Suppressor macrophage (primary cell): ENCODE data around the gene PLA2R1.
A peak's percentile ranks its signal among the peaks of the same experiment; 100 is the strongest.
"Not testable (repeated sequence)": the region's sequence is repeated elsewhere in the genome, so short reads cannot be mapped to it uniquely, and the experiment has no call there.

Experiments used
- DNase-seq, 4 experiments: peaks; one replicate each; pipeline ENCODE4 v3.0.0-alpha.2; 2020 to 2022

The PLA2R1 gene

DNA sequence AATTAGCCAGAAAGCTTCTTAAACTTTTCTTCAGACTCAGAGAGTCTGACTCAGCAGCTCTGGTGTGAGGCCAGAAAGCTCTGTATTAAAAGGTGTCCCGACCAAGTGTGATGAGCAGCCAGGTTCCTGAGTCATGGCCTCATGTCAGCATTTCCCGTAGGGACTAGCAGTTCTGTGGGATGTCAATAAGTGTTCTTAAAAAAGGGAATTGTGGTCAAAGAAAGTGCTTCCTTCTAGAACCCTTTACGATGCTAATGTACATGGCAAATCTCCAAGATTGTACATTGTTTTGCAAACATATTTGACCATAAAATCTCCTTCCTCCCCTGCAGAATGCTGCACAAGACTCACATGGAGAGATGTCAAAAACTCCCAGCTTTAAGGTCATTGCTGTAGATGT is 80.1 kb downstream of the PLA2R1 start:
- peak; percentile 58 to 87 (median 74) for DNase-seq

DNA sequence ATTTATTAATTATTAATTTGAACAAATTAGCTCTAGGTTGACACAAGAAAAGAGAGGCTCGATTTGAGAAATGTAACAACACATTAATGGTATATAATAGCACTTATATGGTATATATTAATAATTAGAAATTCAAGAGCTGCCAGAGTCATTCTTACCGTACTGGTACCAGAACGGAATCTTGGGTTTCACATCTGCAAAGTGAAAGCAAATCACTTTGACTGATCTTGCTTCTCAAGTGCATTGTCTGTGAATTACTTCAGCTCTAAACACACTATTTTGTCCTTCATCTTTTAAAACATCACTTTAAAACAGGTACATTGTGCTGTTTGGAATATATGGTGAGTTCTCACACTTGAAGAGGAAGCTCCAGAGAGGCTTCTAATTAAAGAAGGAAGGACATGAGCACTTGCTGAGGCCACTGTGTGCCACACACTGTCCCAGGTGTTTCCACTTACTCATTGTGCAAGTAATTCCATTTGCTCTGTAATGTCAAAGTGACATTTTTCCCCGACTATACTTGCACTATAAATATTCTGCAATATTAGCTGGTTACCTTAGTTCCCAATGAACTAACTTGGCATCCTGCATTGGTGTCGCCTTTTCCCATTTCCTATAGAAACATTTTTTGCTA is 85.8 kb downstream of the PLA2R1 start:
- DNase-seq = no peak

DNA sequence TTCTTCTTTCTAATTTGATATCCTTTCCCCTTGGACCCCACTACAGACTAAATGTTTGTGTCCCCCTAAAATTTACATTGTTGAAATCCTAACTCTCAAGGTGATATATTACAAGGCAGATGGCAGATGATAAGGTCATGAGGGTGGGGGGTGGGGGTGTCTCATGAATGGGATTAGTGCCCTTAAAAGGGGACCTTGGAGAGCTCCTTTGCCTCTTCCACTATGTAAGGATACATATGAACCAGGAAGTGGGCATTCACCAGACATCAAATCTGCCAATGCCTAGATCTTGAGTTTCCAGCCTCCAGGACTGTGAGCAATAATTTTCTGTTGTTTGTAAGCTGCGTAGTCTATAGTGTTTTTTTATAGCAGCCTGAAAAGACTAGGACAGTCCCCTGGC is 89.1 kb downstream of the PLA2R1 start:
- DNase-seq = no peak

DNA sequence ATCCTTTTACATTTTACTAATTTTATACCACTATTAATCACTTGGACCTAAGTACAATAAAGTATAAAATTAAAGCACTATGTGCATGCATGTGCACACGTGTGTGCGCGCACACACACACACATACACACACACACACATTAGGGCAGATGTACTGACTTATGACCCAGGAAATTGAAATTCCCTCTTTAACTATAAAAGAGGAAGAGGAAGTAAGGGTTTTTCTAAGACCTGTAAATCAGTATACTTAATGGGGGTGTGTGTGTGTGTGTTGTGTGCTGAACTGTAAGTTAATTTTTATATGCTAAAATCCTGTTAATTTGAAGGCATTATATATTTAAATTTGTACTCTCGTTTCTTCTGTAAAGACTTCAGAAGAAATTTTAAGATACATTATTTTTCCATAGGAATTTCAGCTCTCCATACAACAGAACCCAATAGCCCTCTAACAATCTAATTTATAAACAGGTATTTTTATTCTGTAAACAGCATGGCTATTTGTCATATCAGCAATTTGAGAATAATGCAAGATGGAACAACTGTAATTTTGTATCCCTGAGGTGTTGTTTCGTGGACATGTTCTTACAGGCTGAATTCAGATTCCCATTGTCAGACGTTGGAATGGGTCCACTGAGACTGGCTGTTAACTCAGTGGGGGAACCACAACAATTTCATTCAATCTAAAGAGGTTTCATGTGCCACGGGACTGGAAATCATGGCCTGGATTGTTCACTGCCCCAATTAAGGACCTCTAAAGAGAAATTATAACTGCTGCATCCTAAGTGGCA is 90.9 kb downstream of the PLA2R1 start:
- peak in 3 of 4 experiments; percentile 10 to 68 (median 64) for DNase-seq

DNA sequence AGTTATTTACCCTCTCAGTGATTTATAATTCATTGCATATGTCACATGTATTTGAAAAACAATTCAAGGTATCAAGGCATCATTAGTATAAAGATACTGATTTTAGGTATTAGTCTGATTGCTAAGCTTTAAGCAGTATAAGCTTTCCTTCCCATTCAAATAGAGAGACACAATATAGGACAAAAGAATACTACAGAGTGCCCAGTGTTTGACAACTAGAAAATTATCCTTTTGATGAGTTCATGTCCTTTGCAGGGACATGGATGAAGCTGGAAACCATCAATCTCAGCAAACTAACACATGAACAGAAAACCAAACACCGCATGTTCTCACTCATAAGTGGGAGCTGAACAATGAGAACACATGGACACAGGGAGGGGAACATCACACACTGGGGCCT is 91.9 kb downstream of the PLA2R1 start:
- DNase-seq = not testable (repeated sequence)

DNA sequence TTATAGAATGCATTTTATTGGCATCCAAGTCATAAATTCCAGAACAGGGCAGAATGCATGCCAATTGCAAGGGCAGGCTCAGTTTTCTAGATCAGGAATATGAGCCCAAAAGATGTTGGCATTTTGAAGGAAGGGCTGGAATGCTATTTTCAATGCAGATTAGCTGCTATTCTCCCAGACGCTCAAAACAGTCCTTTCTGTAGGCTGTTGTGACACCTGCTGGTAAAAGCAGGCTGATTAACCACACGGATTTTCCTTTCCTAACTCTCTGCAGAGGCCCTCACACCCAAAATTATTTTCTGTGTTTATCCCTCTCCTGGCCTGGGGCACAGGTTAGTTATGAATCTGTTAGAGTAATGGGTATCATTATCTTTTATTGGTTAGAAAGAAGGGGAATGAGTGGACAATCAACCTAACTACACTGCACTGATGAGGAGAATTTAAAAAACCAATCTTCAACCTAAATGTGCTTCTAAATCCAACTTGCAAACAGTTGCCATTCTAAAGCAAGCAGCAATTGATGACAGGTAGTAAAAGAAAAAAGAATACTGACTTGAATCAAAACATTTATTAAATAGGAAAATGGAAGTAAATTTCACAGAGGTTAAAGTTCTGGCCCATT is 94.0 kb downstream of the PLA2R1 start:
- peak; percentile 41 to 61 (median 59) for DNase-seq

DNA sequence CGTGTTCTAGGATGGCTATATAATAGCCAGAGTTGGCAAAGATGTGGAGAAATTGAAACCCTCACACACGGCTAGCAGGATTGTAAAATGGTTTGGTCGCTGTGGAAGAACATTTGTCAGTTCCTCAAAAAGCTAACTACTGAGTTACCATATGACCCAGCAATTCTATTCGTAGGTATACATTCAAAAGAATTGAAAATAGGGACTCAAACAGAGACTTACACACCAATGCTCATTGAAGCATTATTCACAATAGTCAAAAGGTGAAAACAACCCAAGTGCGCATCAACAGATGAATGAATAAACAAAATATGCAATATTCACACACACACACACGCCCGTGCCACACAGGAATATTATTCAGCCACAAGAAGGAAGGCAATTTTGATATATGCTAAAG is 98.7 kb downstream of the PLA2R1 start:
- DNase-seq = peak in 1 of 4 experiments; percentile 18

DNA sequence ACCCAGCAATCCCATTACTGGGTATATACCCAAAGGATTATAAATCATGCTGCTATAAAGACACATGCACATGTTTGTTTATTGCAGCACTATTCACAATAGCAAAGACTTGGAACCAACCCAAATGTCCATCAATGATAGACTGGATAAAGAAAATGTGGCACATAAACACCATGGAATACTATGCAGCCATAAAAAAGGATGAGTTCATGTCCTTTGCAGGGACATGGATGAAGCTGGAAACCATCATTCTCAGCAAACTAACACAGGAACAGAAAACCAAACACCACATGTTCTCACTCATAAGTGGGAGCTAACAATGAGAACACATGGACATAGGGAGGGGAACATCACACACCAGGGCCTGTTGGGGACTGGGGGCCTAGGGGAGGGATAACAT is 99.9 kb downstream of the PLA2R1 start:
- not testable (repeated sequence) for DNase-seq

DNA sequence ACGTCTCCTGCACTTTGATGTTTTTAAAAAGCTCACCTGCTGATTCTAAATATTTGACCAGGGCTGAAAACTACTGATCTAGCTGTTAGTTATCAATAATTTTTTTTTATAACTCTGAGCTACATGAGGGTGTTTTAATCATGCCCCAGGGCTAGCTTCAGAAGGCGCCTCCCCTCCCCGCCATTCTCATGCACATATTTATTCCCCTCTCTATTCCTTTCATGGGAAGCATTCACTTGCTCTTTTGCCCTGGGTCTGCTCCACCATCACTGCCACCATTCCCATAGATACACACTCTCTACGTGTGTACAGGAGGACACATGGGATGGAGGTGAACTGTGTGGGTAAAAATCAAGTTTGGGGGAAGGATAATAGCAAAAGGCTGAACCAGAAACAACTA is 101.0 kb downstream of the PLA2R1 start:
- no peak for DNase-seq

DNA sequence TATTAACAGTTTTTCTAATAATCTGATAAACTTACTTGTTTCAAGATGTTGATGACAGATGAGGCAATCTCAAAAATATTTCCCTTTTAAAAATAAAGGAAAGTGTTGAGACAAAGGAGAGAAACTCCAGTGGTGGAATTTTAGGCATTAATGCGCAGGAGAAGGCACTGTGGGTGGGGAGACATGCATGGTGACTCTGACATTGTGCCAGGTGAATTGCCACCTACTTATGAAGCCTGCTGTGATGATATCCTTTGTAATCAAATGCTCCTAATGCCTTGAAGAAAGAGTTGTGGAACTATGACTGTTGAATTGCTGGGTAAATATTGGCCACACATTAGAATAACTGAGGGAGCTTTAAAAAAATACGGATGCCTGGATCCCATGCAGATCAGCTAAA is 101.4 kb downstream of the PLA2R1 start:
- no peak for DNase-seq

DNA sequence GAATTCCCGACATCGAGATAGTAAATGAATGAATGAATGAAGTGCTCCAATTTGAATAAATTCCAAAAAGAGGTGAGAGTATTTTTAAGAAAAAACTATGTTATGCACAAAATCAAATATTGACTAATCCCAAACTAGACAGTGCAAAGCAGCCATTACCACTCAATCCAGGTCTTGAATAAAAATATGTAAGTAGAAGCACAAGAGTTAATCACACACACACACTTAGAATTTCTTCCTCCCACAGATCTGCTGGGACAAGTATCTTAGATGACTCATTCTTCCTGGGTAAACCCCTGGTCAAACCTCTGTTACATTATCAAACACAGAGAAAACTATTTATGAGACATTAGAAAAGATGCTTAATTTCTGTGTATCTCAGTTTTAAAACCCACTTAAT is 102.0 kb downstream of the PLA2R1 start:
- DNase-seq = peak; percentile 43 to 83 (median 65)

DNA sequence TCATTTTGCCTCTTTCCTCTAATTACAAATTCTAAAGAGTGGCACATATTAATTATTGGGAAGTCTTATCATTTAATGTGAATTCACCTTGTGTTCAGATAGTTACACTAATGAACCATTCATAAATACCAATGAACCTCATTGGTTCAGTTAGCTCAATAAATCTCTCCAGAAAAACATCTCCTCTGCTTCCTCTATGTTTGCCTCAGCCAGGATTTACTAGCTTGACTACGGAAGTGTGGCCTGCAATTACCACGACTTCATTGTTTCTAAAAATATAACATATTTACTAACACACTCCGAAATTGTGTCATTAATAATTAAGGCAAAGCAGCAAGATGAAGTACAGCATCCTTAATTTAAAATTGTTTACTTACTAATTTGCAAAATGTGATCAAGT is 103.3 kb downstream of the PLA2R1 start:
- DNase-seq = peak in 3 of 4 experiments; percentile 22 to 50 (median 27)

DNA sequence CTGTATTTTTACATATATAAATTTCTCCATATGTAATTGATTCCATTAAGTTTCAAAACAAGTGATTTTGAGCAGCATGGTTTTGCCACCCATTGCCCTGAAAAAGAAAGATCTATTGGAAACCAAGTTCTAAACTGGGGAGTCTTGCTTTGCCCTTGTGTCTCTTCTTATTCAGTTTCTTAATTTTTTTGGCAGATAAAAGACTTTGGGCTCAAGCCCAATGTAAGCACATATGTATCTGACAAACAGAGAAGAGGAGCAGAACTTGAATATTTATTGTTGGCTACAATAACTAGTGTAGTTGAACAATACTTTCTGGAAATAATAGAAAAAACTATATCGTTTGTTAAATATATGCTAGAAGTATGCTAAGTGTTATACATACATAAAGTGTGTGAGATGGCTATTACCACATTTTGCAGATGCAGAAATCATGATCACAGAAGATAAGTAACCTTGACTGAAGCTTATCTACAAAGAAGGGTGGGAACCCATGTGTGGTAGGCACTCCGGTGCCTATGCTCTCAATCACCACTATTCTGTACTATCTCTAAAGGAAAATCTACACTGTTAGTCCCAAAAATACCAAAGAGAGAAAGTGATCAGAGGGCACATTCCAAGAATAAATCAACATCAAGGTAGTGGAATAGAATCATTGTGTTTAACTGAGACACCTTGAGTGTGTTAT is 109.1 kb downstream of the PLA2R1 start:
- no peak for DNase-seq

DNA sequence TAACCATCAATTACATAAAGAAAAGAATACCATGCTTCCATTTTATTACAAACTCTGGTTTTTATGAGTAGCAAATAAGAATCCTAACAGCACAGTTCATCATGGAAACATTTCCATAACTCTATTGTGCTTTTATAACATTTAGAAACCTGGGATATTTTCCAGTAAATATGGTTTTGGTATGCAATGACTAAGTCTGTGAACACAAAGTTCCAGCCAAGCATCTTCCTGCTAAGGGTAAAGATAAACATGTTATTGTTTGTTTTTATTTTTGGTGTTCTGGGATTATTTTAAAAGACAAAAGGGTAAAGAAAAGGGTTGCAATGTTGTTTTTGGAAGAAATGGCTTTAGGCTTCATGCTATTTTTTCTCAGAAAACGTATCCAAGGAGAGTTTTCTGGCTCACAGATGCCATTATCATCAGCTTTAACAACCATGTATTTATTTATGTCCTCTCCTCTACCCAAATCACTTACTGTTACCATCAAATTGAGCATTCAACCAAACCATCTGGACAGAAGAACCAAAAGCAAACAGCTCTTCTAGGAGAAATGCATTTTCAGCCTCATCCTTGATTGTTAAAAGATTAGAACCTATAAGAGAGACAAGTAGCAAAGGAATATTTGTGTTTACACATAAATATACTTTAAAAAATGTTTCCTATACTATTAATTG is 116.0 kb downstream of the PLA2R1 start:
- no peak for DNase-seq

DNA sequence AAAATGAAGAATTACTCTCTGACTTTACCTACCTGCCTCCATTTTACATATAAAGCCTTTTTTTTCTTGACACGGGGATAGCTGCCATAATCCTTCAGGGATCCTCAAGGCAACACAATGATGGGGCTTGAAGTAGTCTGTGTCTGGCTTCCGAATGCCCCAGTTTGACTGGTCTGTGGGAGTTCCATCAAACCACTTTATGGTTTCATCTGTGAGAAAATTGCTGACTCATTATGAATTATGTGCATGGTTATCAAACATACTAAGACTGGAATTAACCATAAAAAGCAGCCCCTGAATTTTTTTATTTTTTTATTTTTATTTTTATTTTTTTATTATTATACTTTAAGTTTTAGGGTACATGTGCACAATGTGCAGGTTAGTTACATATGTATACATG is 117.5 kb downstream of the PLA2R1 start:
- no peak for DNase-seq

DNA sequence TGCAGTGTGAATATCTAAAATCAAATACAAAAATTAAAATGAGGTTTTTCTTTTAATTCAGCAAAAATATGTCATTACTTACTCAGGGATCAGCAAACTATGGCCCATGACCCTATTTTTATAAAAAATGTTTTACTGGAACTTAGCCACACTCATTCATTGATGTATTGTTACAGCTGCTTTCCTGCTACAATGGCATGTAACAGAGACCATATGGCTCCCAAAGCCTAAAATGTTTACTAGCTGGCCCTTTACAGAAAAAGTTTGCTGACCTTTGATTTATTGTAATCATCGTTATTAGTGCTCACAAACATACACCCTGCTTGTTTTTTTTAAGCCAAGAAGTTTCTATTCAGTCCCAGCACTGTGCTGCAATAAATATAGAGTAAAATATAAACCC is 120.3 kb downstream of the PLA2R1 start:
- DNase-seq = no peak

DNA sequence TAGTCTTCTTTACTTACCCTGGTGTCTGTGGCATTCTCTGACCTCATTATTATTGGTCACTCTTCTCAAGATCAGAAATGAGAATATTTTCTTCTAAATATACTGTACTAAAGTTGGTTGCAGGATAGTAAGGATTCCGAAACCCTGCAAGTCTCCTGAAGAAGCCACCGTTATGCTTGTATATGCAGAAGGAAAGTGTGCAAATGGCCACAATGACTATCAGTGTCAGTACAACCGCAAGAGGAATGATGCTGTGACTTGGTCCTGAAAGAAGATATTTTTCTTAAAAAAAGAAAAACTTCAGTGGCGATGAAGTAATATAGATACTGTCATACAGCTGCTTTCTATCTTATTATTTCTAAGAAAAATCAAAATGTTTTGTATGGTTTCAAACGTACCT is 120.7 kb downstream of the PLA2R1 start:
- no peak for DNase-seq

DNA sequence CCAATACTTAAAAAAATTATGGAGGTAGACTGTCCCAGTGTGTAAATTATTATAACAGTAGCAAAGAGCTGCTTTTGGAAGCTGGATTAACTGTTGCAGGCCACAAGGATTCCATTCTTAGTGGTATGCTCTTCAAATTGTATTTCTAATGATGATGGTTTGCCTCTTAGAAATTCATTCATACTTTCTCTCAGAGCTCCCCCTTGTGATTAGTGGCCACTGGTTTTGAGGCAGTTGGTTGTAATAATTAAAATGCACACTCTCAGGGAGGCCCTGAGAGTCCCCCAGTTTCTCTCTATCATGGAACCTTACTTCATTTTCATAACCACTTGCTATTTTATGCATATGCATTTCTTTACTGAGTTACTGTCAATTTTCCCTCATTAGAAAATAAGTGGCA is 122.5 kb downstream of the PLA2R1 start:
- DNase-seq = peak; percentile 31 to 63 (median 42)

DNA sequence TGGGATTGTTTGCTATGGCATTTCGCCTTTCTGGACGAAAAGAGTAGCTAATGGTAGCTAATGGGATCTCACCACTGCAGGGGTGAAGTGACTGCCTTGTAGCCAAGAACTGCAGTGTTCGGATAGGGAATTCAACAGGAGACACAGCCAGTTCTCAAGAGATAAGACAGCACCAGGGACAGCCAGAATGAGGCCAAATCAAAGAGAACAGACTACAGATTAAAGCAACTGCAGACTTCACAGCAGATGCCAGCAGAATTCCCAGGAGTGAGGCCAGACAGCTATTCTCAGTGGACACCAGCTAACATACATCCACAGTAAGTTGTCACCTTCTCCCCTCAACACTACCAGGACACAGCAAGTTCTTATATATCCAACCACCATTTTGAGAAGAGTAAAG is 124.0 kb downstream of the PLA2R1 start:
- DNase-seq = no peak

DNA sequence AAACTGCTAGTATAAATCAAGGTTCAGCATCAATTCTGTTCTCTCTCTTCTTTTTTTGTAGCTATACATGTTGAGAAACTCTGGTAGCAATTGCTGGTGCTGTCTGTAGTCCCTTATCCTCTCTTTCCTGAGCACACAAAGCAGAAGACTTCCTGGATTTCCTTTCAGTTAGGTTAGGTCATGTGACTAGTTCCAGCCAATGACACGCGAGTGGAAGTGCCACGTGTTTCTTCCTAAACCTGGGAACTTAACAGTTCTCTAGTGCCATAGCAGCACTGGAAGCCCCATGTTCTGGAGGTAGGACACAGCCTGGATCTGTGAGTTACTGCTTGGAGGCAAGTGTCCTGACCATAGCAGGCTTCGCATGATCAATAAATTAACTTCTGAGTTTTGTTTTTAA is 125.9 kb downstream of the PLA2R1 start:
- DNase-seq = peak in 1 of 4 experiments; percentile 11

DNA sequence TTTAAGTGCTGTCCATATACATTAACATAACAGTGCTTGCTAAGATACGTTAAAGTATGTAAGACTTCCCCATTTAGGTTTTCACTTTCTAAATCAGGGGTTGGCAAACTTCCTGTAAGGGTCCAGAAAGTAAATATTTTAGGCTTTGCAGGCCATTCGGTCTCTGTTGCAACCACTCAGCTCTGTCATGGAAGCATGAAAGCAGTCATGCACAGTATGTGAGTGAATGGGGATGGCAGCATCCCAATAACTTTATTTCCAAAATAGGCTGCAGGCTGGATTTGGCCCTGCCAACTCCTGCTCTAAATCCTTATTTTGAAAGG is 128.7 kb downstream of the PLA2R1 start:
- DNase-seq = peak; percentile 71 to 87 (median 80)

DNA sequence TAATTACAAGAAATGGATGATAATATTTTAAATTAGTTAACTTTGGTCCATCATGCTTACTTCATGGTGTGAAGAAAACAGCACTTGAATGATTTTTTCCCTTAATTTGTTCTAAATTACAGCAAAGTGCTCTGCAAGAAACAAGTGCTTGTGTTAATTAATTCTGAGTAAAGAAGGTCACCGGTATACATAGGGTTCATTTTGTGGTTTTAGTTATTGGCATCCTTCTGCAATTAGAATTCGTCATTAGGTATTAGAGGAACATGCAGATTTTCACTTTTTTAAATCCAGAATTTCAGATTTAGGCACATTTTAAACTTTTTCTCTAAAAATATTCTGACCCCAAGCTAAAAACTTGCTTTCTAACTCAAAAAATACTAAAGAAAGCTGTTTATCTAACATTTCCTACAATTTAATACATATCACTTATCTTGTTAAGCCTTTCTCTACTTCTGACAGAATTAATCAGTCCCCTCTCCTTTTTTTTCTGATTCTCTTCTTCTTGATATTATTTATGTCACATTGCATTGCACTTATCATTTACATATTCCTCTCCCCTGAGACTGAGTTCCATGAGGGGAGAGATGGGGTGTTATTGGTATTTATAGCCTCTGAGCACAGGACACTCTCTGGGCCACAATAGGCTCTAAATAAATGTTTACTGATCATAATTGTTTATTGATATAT is 129.2 kb downstream of the PLA2R1 start:
- no peak for DNase-seq
